Midbrain (tissue), 1 donor: ENCODE measurements around the gene RALA.
"Not testable (repeated sequence)": the region's sequence is repeated elsewhere in the genome, so short reads cannot be mapped to it uniquely, and the experiment has no call there.

Experiments
- DNase-seq: peaks from one replicate; lab custom pipeline; 2025; lab: John Stamatoyannopoulos, UW

RALA gene

GRCh38 chr7:39727231-39728012, 104.0 kb downstream of the RALA start:
- DNase-seq = no peak

GRCh38 chr7:39732837-39733804, 109.7 kb downstream of the RALA start:
- DNase-seq = peak; percentile 91

GRCh38 chr7:39733881-39734632, 110.7 kb downstream of the RALA start:
- DNase-seq = no peak

- no peak for DNase-seq
Observed at GRCh38 chr7:39734633-39735004, 111.2 kb downstream of the RALA start.

- DNase-seq = no peak
Observed at GRCh38 chr7:39735903-39736302, 112.5 kb downstream of the RALA start.

GRCh38 chr7:39741942-39742623, 118.7 kb downstream of the RALA start:
- DNase-seq = no peak

GRCh38 chr7:39744620-39745019, 121.2 kb downstream of the RALA start:
- DNase-seq = no peak

GRCh38 chr7:39745320-39745719, 121.9 kb downstream of the RALA start:
- DNase-seq = no peak

GRCh38 chr7:39746103-39746819, 122.9 kb downstream of the RALA start:
- DNase-seq = peak; percentile 80

GRCh38 chr7:39749177-39749576, 125.8 kb downstream of the RALA start:
- DNase-seq = no peak

GRCh38 chr7:39749717-39750116, 126.3 kb downstream of the RALA start:
- no peak for DNase-seq

- no peak for DNase-seq
Observed at GRCh38 chr7:39750253-39751077, 127.1 kb downstream of the RALA start.

- not testable (repeated sequence) for DNase-seq
Observed at GRCh38 chr7:39753237-39753636, 129.9 kb downstream of the RALA start.

- no peak for DNase-seq
Observed at GRCh38 chr7:39753823-39754325, 130.5 kb downstream of the RALA start.

GRCh38 chr7:39754326-39755120, 131.2 kb downstream of the RALA start:
- no peak for DNase-seq

GRCh38 chr7:39757604-39758003, 134.2 kb downstream of the RALA start:
- DNase-seq = no peak
